Panc1 (cell line): ENCODE data around the gene EPHA6. TPM values are rescaled to one million over a fixed set of nuclear protein-coding genes. Genes with fewer than 3 reads are reported as not detected.

ENCODE experiments used
- ATAC-seq: fragments of 200-7000 bp; cut with Tn5 transposase; 2 replicates; pipeline ENCODE4 v1.9.1; 2020; ENCODE audit warnings: mild to moderate bottlenecking, moderate library complexity
- BruUV-seq: library from RNA; stranded (reverse); fragments of 400-500 nt; replicated peaks from 2 replicates; lab custom pipeline; 2021; lab: Mats Ljungman, UMichigan
- CTCF ChIA-PET: fragments of 300-600 bp; sonication (Branson Sonifier 250); formaldehyde crosslinking; loops from one replicate; lab custom pipeline; 2022; ENCODE audit warnings: antibody characterized with exemption; lab: Charles Lee
- POLR2A ChIA-PET: fragments of 300-600 bp; sonication (Branson Sonifier 250); formaldehyde crosslinking; loops from one replicate; lab custom pipeline; 2022; ENCODE audit warnings: antibody characterized with exemption; lab: Charles Lee
- DNase-seq: peaks from one replicate; pipeline ENCODE4 v3.0.0-alpha.2; 2010; ENCODE audit warnings: low read depth, low spot score
- H3K27ac ChIP-seq: 2 replicates; pipeline ENCODE4 v1.5.1; 2011; ENCODE audit warnings: mild to moderate bottlenecking, low read length, inconsistent platforms
- H3K27me3 ChIP-seq: fragments of 200-500 bp; sonication (Bioruptor generic); 2 replicates; pipeline ENCODE4 v1.6.0; 2014; ENCODE audit warnings: low read length, inconsistent platforms; ENCODE audit not compliant: control insufficient read depth, insufficient read depth
- H3K36me3 ChIP-seq: fragments of 200-500 bp; sonication (Bioruptor generic); 2 replicates; pipeline ENCODE4 v1.5.1; 2014; ENCODE audit warnings: inconsistent platforms, mild to moderate bottlenecking, low read length, moderate library complexity; ENCODE audit not compliant: control insufficient read depth, insufficient read depth
- H3K4me1 ChIP-seq: 2 replicates; pipeline ENCODE4 v1.5.1; 2011; ENCODE audit warnings: inconsistent platforms, mild to moderate bottlenecking, low read length, moderate library complexity; ENCODE audit not compliant: control insufficient read depth, insufficient read depth
- H3K4me3 ChIP-seq, 2 experiments: 2 replicates each; pipeline ENCODE4 v1.5.1; 2011 to 2012; ENCODE audit warnings: low read depth in 2 of 2, low read length in 2 of 2, mild to moderate bottlenecking in 2 of 2, inconsistent platforms in 1 of 2, moderate library complexity in 1 of 2
- H3K9me3 ChIP-seq: fragments of 200-500 bp; sonication (Bioruptor generic); 2 replicates; pipeline ENCODE4 v1.5.1; 2014; ENCODE audit warnings: low read depth, mild to moderate bottlenecking, inconsistent platforms, low read length, moderate library complexity; ENCODE audit not compliant: control insufficient read depth, insufficient read depth
- POLR2AphosphoS5 ChIP-seq: IDR thresholded peaks from 2 replicates; pipeline ENCODE4 v1.6.1; 2012; ENCODE audit warnings: mild to moderate bottlenecking, low read depth, low read length, moderate library complexity
- REST ChIP-seq, 2 experiments: IDR thresholded peaks; 2 replicates each; pipeline ENCODE4 v1.6.1; 2011 to 2012; ENCODE audit warnings: low read depth in 2 of 2, control low read depth in 1 of 2, low read length in 1 of 2, mild to moderate bottlenecking in 1 of 2, moderate library complexity in 1 of 2; ENCODE audit not compliant: insufficient read depth in 1 of 2
- SIN3A ChIP-seq: IDR thresholded peaks from 2 replicates; pipeline ENCODE4 v1.6.1; 2012; ENCODE audit warnings: low read depth, mild to moderate bottlenecking, low read length, moderate library complexity, borderline replicate concordance; ENCODE audit not compliant: insufficient read depth
- TCF7L2 ChIP-seq: IDR thresholded peaks from 2 replicates; pipeline ENCODE4 v1.6.1; 2011; ENCODE audit warnings: mild to moderate bottlenecking, low read depth, low read length, inconsistent platforms
- in situ Hi-C: cut with HindIII; loops from 2 replicates; pipeline ENCODE4 v1.10.0; 2016; ENCODE audit warnings: low sequenced_read_pairs, low pct_unique_long_range_greater_than_20kb
- intact Hi-C: fragments of 100-400 bp; cut with micrococcal nuclease; formaldehyde crosslinking; loops from one replicate; pipeline ENCODE4 v1.10.0; 2022; ENCODE audit not compliant: unreplicated experiment
- total RNA-seq: library from RNA; stranded (reverse); gene quantifications from one replicate; pipeline ENCODE4 v1.2.1, GENCODE V29; 2021; ENCODE audit not compliant: unreplicated experiment
- TF ChIP-seq, protein P1 (sequence below): fragments of 450-650 bp; IDR thresholded peaks from 2 replicates; pipeline ENCODE4 v1.5.1; 2017; ENCODE audit warnings: mild to moderate bottlenecking

Gene EPHA6
- total RNA-seq, 1 experiment from 2014 or later, result 0.57 TPM

DNA sequence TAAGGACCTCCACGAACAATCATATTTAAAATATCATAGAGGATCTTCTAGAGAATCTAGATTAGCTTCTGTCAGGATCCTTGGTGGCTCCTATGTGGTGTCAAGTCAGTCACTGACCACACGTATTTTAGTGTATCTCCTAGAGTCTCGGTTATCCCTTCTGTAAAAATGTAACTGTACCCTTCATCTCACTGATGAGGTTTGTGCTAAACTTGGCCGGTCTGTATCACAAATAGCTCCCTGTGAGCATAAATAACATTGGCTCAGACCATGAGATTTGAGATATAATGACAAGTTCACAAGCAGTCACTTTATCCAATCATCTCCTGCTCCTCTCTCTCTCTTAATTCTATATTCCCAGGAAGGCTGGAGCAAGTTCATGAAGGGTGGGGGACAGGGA is 856.6 kb downstream of the EPHA6 start:
- BruUV-seq, result no TSS peak
- in situ Hi-C loops (no loop called here), intact Hi-C loops (no loop called here)
- no peak for DNase-seq
- Histone ChIP-seq H3K27ac (no peak overlapping the region), H3K9me3 (no peaks in the 10 kb centered on the region), H3K4me1 (no peaks in the 10 kb centered on the region), H3K36me3 (no peaks in the 10 kb centered on the region), H3K27me3 (no peaks in the 10 kb centered on the region), H3K4me3 (no peak overlapping the region)
- CTCF ChIA-PET, result no interaction called here
- TF ChIP-seq, protein P1, sequence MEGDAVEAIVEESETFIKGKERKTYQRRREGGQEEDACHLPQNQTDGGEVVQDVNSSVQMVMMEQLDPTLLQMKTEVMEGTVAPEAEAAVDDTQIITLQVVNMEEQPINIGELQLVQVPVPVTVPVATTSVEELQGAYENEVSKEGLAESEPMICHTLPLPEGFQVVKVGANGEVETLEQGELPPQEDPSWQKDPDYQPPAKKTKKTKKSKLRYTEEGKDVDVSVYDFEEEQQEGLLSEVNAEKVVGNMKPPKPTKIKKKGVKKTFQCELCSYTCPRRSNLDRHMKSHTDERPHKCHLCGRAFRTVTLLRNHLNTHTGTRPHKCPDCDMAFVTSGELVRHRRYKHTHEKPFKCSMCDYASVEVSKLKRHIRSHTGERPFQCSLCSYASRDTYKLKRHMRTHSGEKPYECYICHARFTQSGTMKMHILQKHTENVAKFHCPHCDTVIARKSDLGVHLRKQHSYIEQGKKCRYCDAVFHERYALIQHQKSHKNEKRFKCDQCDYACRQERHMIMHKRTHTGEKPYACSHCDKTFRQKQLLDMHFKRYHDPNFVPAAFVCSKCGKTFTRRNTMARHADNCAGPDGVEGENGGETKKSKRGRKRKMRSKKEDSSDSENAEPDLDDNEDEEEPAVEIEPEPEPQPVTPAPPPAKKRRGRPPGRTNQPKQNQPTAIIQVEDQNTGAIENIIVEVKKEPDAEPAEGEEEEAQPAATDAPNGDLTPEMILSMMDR, result no peak
- TF ChIP-seq POLR2AphosphoS5 (no peak), TCF7L2 (no peak), SIN3A (no peak), REST (IDR thresholded peaks at IDR 0.05; ENCODE audit: insufficient read depth in 1 of 2, low read depth in 2 of 2, low read length in 1 of 2) (no peak)
- POLR2A ChIA-PET, result no interaction called here
- ATAC-seq, result no peak

DNA sequence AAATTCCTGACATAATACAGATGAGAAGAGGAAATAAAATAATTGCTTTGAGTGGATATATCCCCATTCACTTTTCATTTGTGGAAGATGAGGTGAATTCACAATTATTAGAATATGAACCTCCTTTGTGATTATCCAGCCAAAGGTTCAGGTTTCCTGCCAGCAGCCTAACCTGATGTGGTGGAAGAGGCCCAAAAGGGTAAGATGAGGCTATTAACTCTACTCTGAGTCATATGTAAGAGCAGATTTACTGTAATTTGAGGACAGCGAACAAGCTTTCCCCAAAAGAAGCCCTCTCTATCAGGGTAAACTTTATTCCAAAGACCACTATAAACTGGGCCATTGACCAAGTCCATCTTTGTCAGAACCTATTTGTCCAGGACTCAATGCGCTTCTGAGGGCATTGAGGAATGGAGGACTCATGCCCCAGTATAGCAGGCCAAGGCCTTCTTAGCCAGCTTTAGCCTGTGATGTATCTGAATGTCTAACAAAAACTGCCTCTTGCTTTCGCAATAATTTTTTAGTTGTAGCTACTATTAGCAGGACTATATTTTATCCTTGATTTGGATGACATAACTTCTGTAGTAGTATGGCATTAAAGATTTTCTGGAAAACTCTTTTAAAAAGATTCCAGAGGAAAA is 859.1 kb downstream of the EPHA6 start:
- H3K9me3 ChIP-seq, result no peaks in the 10 kb centered on the region
- H3K36me3 ChIP-seq, result no peaks in the 10 kb centered on the region
- H3K27ac ChIP-seq, result no peak overlapping the region
- DNase-seq (no peak), ATAC-seq (no peak)
- in situ Hi-C loops, result no loop called here
- H3K27me3 ChIP-seq, result no peaks in the 10 kb centered on the region
- BruUV-seq, result no TSS peak
- POLR2A ChIA-PET, result no interaction called here
- no peak for TF ChIP-seq TCF7L2
- TF ChIP-seq POLR2AphosphoS5, result no peak
- TF ChIP-seq SIN3A, result no peak
- TF ChIP-seq, protein P1, result no peak
- no peak for TF ChIP-seq REST (IDR thresholded peaks at IDR 0.05; ENCODE audit: insufficient read depth in 1 of 2, low read depth in 2 of 2, low read length in 1 of 2)
- H3K4me1 ChIP-seq, result no peaks in the 10 kb centered on the region
- CTCF ChIA-PET, result no interaction called here
- no peak overlapping the region for H3K4me3 ChIP-seq
- intact Hi-C loops, result no loop called here
